A549 treated with Hydrocortisone at 1 μM for 4 hours (cell line): Measurements from ENCODE around the gene TTC9. TPM values are rescaled to one million over a fixed set of nuclear protein-coding genes. Genes with fewer than 3 reads are reported as not detected.

Source experiments
- total RNA-seq: library from RNA; stranded (reverse); fragments of 200-300 nt; extraction: Qiagen RNA extraction; gene quantifications from 5 replicates; pipeline ENCODE4 v1.2.3, GENCODE V29; 2022

Gene TTC9
- total RNA-seq: 2.8 to 3.5 TPM (median 3.3 TPM) in 5 replicates

DNA sequence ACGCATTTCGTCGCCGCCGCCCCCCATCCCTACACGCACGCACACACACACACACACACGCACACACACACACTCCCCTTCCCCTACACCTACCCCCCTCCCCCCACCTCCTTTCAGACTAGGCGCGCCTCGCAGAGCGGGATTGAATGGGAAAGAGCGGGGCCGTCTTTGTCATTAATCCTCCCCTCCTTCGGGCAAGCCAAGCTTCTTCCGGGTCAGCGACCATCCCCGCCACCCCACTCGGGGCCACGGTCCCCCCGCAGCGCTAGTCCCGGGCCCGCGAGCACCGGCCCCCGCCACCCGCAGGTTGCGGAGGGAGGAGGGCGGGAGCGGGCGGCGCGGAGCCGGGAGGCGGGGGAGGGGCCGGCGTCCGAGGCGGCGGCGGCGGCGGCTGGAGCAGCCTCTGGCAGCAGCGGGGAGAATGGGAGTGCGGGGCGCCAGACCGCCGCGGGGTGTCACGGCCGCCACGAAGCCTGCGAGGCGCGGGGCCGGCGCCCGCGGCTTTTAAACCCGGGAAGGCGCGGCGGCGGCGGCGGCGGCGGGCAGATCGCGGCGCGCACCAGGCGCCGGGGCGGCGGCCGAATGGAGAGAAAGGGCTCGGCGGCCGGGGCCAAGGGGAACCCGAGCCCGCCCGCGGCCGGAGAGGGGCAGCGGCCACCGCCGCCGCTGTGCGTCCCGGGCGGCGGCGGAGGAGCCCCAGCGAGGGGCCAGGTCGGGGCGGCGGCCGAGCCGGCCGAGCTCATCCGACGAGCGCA is at the start of gene TTC9:
TSS of gene TTC9 (plus strand) at position 369 of the 755 bp plus-strand sequence. CDS start at position 583, 214 bp downstream.

GRCh38 chr14:70600382-70601157 is 41.1 kb upstream of the TTC9 start, which contains the start of gene MED6:
MED6 (minus strand) TSS chr14:70600655; CDS start chr14:70600637, 18 bp downstream.

Other genes with a start within 250 kb of the TTC9 start
- 8.2 to 11.6 TPM (median 10.2 TPM) in 5 replicates for gene SYNJ2BP, start 224.8 kb upstream of the TTC9 start, total RNA-seq
- 0.03 TPM in 2 of 5 replicates, not detected in the others for gene ADAM21, start 189.7 kb upstream of the TTC9 start, total RNA-seq
- not detected in 5 replicates for gene ADAM20, start 106.9 kb upstream of the TTC9 start, total RNA-seq
- gene MED6, start 41.3 kb upstream of the TTC9 start, total RNA-seq: 39.4 to 47.5 TPM (median 44.6 TPM) in 5 replicates
- 4.3 to 7.1 TPM (median 5.9 TPM) in 5 replicates for gene MAP3K9, start 167.6 kb downstream of the TTC9 start, total RNA-seq